HG03571 (cell line): ENCODE measurements around the gene FRG2C.
"Not testable (repeated sequence)": the region's sequence is repeated elsewhere in the genome, so short reads cannot be mapped to it uniquely, and the experiment has no call there.

Source experiments
- ATAC-seq: cut with Tn5 transposase; IDR thresholded peaks from one replicate; pipeline ENCODE4 v1.9.1; 2021; ENCODE audit not compliant: unreplicated experiment

FRG2C gene

DNA sequence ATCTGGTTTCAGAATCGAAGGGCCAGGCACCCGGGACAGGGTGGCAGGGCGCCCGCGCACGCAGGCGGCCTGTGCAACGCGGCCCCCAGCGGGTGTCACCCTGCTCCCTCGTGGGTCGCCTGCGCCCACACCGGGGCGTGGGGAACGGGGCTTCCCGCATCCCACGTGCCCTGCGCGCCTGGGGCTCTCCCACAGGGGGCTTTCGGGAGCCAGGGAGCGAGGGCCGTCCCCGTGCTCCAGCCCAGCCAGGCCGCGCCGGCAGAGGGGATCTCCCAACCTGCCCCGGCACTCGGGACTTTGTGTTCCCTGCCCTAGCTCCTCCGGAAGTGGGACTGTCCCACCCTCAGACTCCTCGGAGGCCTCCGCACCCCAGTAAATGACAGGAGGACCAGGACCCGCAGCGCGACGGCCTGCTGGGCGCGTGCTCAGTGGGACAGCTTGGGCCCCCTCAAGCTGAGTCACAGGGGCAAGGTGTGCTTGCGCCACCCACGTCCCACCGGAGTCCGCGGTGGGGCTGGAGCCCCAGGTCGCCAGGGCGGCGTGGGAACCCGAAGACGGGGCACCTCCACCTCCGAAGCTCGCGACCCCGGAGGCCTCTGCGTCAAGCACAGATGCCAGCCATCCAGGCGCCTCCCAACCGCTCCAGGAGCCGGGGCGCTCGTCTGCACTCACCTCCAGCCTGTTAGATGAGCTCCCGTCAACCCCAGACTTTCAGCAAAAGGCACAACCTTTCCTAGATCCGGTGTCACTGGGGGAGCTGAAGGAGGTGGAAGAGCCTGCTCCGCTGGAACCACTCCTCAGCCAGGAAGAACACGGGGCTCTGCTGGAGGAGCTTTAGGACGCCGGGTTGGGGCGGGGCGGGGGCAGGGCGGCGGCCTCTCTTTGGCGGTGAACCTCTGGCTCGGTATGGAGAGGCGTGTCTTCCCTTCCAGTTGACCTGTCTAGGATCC, 5.5 kb downstream of the FRG2C start:
- peak; percentile 48 for ATAC-seq

DNA sequence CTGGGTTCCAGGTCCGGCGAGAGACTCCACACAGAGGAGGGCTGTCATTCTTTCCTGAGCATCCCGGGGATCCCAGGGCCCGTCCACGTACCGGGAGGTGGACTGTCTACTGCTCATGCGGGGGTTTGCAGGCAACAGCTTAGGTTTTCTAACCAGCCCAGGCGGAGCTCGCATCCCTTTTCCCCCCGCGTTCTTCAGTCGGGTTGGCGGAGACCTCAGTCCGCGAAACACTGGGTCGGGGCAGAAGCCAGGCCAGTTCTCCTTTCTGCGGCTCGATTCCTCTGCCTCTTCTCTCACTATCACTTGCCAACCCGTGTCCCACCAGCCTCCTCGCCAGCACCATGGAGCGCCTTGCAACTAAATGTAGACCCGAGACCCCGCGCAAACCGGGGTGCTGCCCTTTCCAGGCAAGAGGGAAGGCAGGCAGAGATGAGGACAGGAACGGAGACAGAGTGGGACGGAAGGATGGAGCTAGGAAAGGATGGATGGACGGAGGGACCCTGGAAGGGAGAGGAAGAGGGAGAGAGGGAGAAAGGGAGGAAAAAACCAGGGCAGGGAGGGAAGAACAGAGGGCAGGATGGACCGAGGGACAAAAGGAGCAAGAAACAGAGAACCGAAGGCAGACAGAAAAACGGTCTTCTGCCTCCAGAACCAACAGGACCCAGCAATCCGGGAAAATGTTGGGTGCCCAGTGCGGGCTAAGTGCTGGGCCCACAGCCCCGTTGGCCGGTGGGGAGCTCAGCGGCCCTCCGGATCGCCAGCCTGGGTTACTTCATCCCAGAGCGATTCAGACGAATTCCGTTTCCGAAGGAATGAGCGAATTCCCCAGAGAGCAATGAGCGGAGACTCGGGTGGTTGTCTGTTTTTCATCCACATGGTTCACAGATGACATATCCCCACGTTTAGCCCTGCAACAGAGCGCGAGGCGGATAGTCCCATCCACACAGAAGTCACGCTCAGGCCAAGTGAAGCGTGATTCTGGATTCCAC, 6.5 kb downstream of the FRG2C start:
- not testable (repeated sequence) for ATAC-seq

- ATAC-seq, result not testable (repeated sequence)
Observed at GRCh38 chr3:75671287-75672139, 7.4 kb downstream of the FRG2C start.

GRCh38 chr3:75672140-75672775, 8.1 kb downstream of the FRG2C start:
- ATAC-seq, result not testable (repeated sequence)

DNA sequence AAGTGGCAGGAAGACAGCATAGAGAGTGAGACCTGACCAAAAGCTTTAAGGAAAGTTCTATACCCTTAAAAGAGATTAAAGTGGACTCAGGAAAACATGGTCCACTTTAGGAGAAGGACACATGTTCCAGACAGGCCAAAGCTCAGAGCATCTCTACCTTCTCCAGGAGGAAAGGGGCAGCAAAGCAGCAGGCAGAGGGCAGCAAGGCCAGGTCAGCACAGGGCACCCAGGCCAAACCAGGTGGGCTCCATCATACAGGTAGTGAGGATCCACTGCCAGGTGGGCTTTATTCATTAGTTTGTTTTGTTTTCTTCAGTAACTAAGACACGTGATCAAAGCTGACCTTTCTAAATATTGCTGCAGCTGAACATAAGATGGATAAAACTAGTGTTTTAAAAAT, 19.8 kb downstream of the FRG2C start:
- ATAC-seq, result not testable (repeated sequence)

DNA sequence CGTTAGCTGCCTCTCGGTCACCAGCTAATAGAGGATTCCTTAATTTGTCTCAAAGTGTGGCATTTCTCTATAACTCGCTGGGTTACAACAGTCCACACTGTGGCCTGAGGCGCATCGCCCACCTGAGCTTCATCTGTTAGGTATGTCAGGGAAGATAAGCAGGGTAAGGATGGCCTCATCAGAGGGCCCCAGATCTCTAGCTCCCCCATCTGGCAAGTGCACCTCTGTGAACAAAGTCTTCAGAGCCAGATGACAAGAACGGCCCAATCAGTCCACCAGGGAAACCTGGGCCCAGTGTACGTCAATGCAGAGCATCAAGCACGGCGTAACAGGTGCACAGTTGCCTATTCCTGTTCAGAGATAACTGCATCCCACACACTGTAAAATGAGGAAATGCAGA, 23.2 kb downstream of the FRG2C start:
- no peak for ATAC-seq

DNA sequence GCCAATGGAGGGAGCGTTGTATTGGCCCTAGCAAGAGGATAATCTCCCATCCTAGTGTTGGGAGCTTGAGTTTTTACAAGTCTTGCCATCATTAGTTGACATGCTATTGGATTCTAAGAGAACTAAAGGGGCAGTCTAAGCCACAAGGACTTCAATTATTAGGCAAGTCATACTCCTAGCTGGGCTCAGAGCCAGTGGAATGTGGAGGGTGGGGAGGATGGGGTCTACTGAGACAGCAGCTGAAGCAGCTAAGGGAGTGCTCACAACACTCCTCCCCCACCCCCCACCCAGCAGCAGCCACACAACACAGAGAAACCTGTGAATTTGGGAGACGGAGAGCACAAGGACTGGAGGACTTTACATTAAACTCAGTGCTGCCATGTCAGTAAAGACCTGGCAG, 27.9 kb downstream of the FRG2C start:
- ATAC-seq, result no peak
